HEK293 (cell line): ENCODE measurements around the gene TLE3.

Experiments used
- BCL11B ChIP-seq: fragments of 450-650 bp; formaldehyde crosslinking; IDR thresholded peaks from 2 replicates; pipeline ENCODE4 v1.5.1; 2016; ENCODE audit warnings: low read depth, missing biosample characterization, missing genetic modification characterization
- KLF8 ChIP-seq: fragments of 450-650 bp; formaldehyde crosslinking; IDR thresholded peaks from 2 replicates; pipeline ENCODE4 v1.5.1; 2016; ENCODE audit warnings: missing biosample characterization, missing genetic modification characterization
- PATZ1 ChIP-seq: fragments of 450-650 bp; formaldehyde crosslinking; IDR thresholded peaks from 2 replicates; pipeline ENCODE4 v1.5.1; 2016; ENCODE audit warnings: missing biosample characterization, missing genetic modification characterization
- TCF7L2 ChIP-seq: IDR thresholded peaks from 2 replicates; pipeline ENCODE4 v1.6.1; 2011; ENCODE audit warnings: low read depth, mild to moderate bottlenecking, inconsistent platforms, low read length, moderate library complexity, borderline replicate concordance
- ZBTB10 ChIP-seq: fragments of 450-650 bp; formaldehyde crosslinking; IDR thresholded peaks from 2 replicates; pipeline ENCODE4 v1.5.1; 2016; ENCODE audit warnings: missing biosample characterization, missing genetic modification characterization
- ZBTB21 ChIP-seq: fragments of 450-650 bp; formaldehyde crosslinking; IDR thresholded peaks from 2 replicates; pipeline ENCODE4 v1.5.1; 2017; ENCODE audit warnings: missing biosample characterization, missing genetic modification characterization
- ZBTB6 ChIP-seq: fragments of 450-650 bp; formaldehyde crosslinking; IDR thresholded peaks from 2 replicates; pipeline ENCODE4 v1.5.1; 2017; ENCODE audit warnings: missing biosample characterization, missing genetic modification characterization
- ZBTB8A ChIP-seq: fragments of 450-650 bp; formaldehyde crosslinking; IDR thresholded peaks from 2 replicates; pipeline ENCODE4 v1.5.1; 2016; ENCODE audit warnings: missing biosample characterization, missing genetic modification characterization
- ZNF140 ChIP-seq: fragments of 450-650 bp; formaldehyde crosslinking; IDR thresholded peaks from 2 replicates; pipeline ENCODE4 v1.5.1; 2016; ENCODE audit warnings: missing biosample characterization, missing genetic modification characterization
- ZNF148 ChIP-seq: fragments of 450-650 bp; formaldehyde crosslinking; IDR thresholded peaks from 2 replicates; pipeline ENCODE4 v1.5.0; 2017; ENCODE audit warnings: missing biosample characterization, missing genetic modification characterization, borderline replicate concordance
- ZNF16 ChIP-seq: fragments of 450-650 bp; formaldehyde crosslinking; IDR thresholded peaks from 2 replicates; pipeline ENCODE4 v1.5.1; 2016; ENCODE audit warnings: low read depth, missing biosample characterization, missing genetic modification characterization
- ZNF184 ChIP-seq: fragments of 450-650 bp; IDR thresholded peaks from 2 replicates; pipeline ENCODE4 v1.5.1; 2018; ENCODE audit warnings: missing biosample characterization, mild to moderate bottlenecking, missing genetic modification characterization
- ZNF341 ChIP-seq: fragments of 450-650 bp; formaldehyde crosslinking; IDR thresholded peaks from 2 replicates; pipeline ENCODE4; 2016; ENCODE audit warnings: low read depth, missing biosample characterization, missing genetic modification characterization
- ZNF354C ChIP-seq: fragments of 450-650 bp; formaldehyde crosslinking; IDR thresholded peaks from 2 replicates; pipeline ENCODE4 v1.5.1; 2016; ENCODE audit warnings: missing biosample characterization, missing genetic modification characterization, low read depth, borderline replicate concordance
- ZNF394 ChIP-seq: fragments of 450-650 bp; formaldehyde crosslinking; IDR thresholded peaks from 2 replicates; pipeline ENCODE4 v1.5.1; 2016; ENCODE audit warnings: missing biosample characterization, missing genetic modification characterization, mild to moderate bottlenecking, moderate library complexity, borderline replicate concordance
- ZNF449 ChIP-seq: fragments of 450-650 bp; formaldehyde crosslinking; IDR thresholded peaks from 2 replicates; pipeline ENCODE4 v1.5.1; 2017; ENCODE audit warnings: missing biosample characterization, mild to moderate bottlenecking, missing genetic modification characterization, moderate library complexity
- ZNF473 ChIP-seq: fragments of 450-650 bp; formaldehyde crosslinking; IDR thresholded peaks from 2 replicates; pipeline ENCODE4 v1.5.1; 2017; ENCODE audit warnings: missing biosample characterization, missing genetic modification characterization
- ZNF501 ChIP-seq: fragments of 450-650 bp; formaldehyde crosslinking; IDR thresholded peaks from 2 replicates; pipeline ENCODE4 v1.5.1; 2016; ENCODE audit warnings: missing biosample characterization, missing genetic modification characterization
- ZNF513 ChIP-seq: fragments of 450-650 bp; IDR thresholded peaks from 2 replicates; pipeline ENCODE4 v1.5.1; 2018; ENCODE audit warnings: missing biosample characterization, missing genetic modification characterization
- ZNF530 ChIP-seq: fragments of 450-650 bp; formaldehyde crosslinking; IDR thresholded peaks from 2 replicates; pipeline ENCODE4 v1.5.1; 2016; ENCODE audit warnings: low read depth, missing biosample characterization, missing genetic modification characterization
- ZNF558 ChIP-seq: fragments of 450-650 bp; formaldehyde crosslinking; IDR thresholded peaks from 2 replicates; pipeline ENCODE4 v1.5.1; 2016; ENCODE audit warnings: missing biosample characterization, missing genetic modification characterization
- ZNF670 ChIP-seq: fragments of 450-650 bp; formaldehyde crosslinking; IDR thresholded peaks from 2 replicates; pipeline ENCODE4 v1.5.1; 2016; ENCODE audit warnings: missing biosample characterization, missing genetic modification characterization, low read depth
- ZNF677 ChIP-seq: fragments of 450-650 bp; IDR thresholded peaks from 2 replicates; pipeline ENCODE4 v1.5.0; 2018; ENCODE audit warnings: missing biosample characterization, mild to moderate bottlenecking, missing genetic modification characterization, moderate library complexity
- ZNF692 ChIP-seq: fragments of 450-650 bp; formaldehyde crosslinking; IDR thresholded peaks from 2 replicates; pipeline ENCODE4 v1.5.1; 2016; ENCODE audit warnings: missing biosample characterization, missing genetic modification characterization
- ZNF843 ChIP-seq: fragments of 450-650 bp; formaldehyde crosslinking; IDR thresholded peaks from 2 replicates; pipeline ENCODE4 v1.5.1; 2016; ENCODE audit warnings: missing biosample characterization, missing genetic modification characterization
- ZSCAN16 ChIP-seq: fragments of 450-650 bp; formaldehyde crosslinking; IDR thresholded peaks from 2 replicates; pipeline ENCODE4 v1.5.1; 2016; ENCODE audit warnings: missing biosample characterization, missing genetic modification characterization
- ZXDB ChIP-seq: fragments of 450-650 bp; formaldehyde crosslinking; IDR thresholded peaks from 2 replicates; pipeline ENCODE4 v1.5.1; 2016; ENCODE audit warnings: missing biosample characterization, missing genetic modification characterization

TLE3 gene

GRCh38 chr15:70101459-70102113 lies 3.9 kb upstream of the TLE3 start (continued):
- TF ChIP-seq ZNF843 (tag by site-specific recombination) (peak; percentile 53; the same call in 1 of the 2 replicates), ZXDB (tag by site-specific recombination) (peak; percentile 79), ZNF394 (tag by site-specific recombination) (no peak), ZNF16 (tag by site-specific recombination) (no peak), ZNF670 (no peak), ZNF530 (no peak), ZNF692 (tag by site-specific recombination) (peak; percentile 94), ZNF449 (tag by site-specific recombination) (peak; percentile 35; the same call in 1 of the 2 replicates), ZBTB6 (tag by site-specific recombination) (no peak), ZNF341 (tag by site-specific recombination) (peak; percentile 77), ZSCAN16 (tag by site-specific recombination) (no peak), ZNF501 (tag by site-specific recombination) (peak; percentile 35; the same call in 1 of the 2 replicates), ZNF473 (tag by site-specific recombination) (no peak), ZNF677 (no peak), BCL11B (no peak), ZNF354C (tag by site-specific recombination) (no peak), ZNF140 (no peak), PATZ1 (peak; percentile 64), ZNF184 (tag by site-specific recombination) (peak; percentile 63), TCF7L2 (peak; percentile 70; the same call in 1 of the 2 replicates), KLF8 (peak; percentile 73), ZBTB8A (tag by site-specific recombination) (no peak), ZNF558 (tag by site-specific recombination) (0 out of 2 replicates have a peak, but pooled peaks have one; percentile 17), ZBTB10 (tag by site-specific recombination) (0 out of 2 replicates have a peak, but pooled peaks have one; percentile 19), ZNF148 (tag by site-specific recombination) (no peak), ZNF513 (tag by site-specific recombination) (no peak), ZBTB21 (tag by site-specific recombination) (no peak)
